Lower leg skin (tissue), 4 donors: ENCODE results near the gene UACA. TPM values are rescaled to one million over a fixed set of nuclear protein-coding genes. Genes with fewer than 3 reads are reported as not detected.

Experiments used
- DNase-seq, 2 donors: peaks; one replicate each; pipeline ENCODE4 v3.0.0-alpha.2; 2019; ENCODE audit warnings: low spot score in 2 of 2
- H3K4me3 ChIP-seq: fragments of 200-600 bp; sonication (generic); 2 replicates; pipeline ENCODE4 v1.5.1; 2017; ENCODE audit warnings: mild to moderate bottlenecking, low read depth; ENCODE audit not compliant: poor library complexity, severe bottlenecking
- CTCF ChIP-seq, 3 donors: fragments of 450-650 bp; IDR thresholded peaks; one replicate each; pipeline ENCODE4 v1.5.1; 2016; ENCODE audit warnings: antibody characterized with exemption in 3 of 3, mild to moderate bottlenecking in 3 of 3, moderate library complexity in 2 of 3
- POLR2A ChIP-seq, 2 donors: fragments of 450-650 bp; IDR thresholded peaks; one replicate each; pipeline ENCODE4 v1.6.1; 2016 to 2017; ENCODE audit warnings: antibody characterized with exemption in 2 of 2, mild to moderate bottlenecking in 1 of 2, moderate library complexity in 1 of 2
- WGBS, 2 donors: methylation state at CpG; one replicate each; pipeline ENCODE4 v1.1.5; 2018; 5-methylcytosine and 5-hydroxymethylcytosine counted together
- intact Hi-C: fragments of 100-400 bp; cut with DNase I; formaldehyde crosslinking; loops from one replicate; pipeline ENCODE4 v1.15.0; 2023; ENCODE audit warnings: low total_unique reads
- total RNA-seq, 4 donors: library from RNA; depleted of rRNA; stranded (reverse); fragments of >200 nt; gene quantifications; one replicate each; pipeline ENCODE4 v1.1.0, GENCODE V29; 2016

The UACA gene
- total RNA-seq, 4 donors from 2014 or later: 37.8 to 47.3 (median 42.1) TPM

GRCh38 chr15:70699890-70700289, 63.5 kb downstream of the UACA start:
- H3K4me3 ChIP-seq: no peak overlapping the region
- no peak for DNase-seq

GRCh38 chr15:70698836-70699390, 64.4 kb downstream of the UACA start:
- intact Hi-C loops: no loop called here
- no peak for TF ChIP-seq POLR2A (IDR thresholded peaks at IDR 0.05)
- TF ChIP-seq CTCF (IDR thresholded peaks at IDR 0.05): no peak
- 79 to 86% methylated on average over 3 of the region's 3 CpGs for WGBS, 2 donors

More at GRCh38 chr15:70699890-70700289, 63.5 kb downstream of the UACA start:
- TF ChIP-seq CTCF (IDR thresholded peaks at IDR 0.05): no peak
- no peak for TF ChIP-seq POLR2A (IDR thresholded peaks at IDR 0.05)
- intact Hi-C loops: no loop called here

GRCh38 chr15:70698426-70698825, 64.9 kb downstream of the UACA start:
- DNase-seq: no peak
- TF ChIP-seq POLR2A (IDR thresholded peaks at IDR 0.05): no peak
- TF ChIP-seq CTCF (IDR thresholded peaks at IDR 0.05): no peak
- H3K4me3 ChIP-seq: no peak overlapping the region
- intact Hi-C loops: no loop called here

More at GRCh38 chr15:70698836-70699390, 64.4 kb downstream of the UACA start:
- no peak overlapping the region for H3K4me3 ChIP-seq
- DNase-seq: no peak

- intact Hi-C loops: no loop called here
- DNase-seq: no peak
- no peak overlapping the region for H3K4me3 ChIP-seq
- 55 to 71% methylated on average over 2 of the region's 2 CpGs for WGBS, 2 donors
- TF ChIP-seq CTCF (IDR thresholded peaks at IDR 0.05) (peak in 1 of 3 donors; percentile 53), POLR2A (IDR thresholded peaks at IDR 0.05) (no peak)
These were observed 72.7 kb downstream of the UACA start for GRCh38 chr15:70690491-70691276.

- TF ChIP-seq CTCF (IDR thresholded peaks at IDR 0.05) (no peak), POLR2A (IDR thresholded peaks at IDR 0.05) (no peak)
- WGBS, 2 donors: 89 to 96% methylated on average over 2 of the region's 2 CpGs
- H3K4me3 ChIP-seq: no peak overlapping the region
- no peak for DNase-seq
- intact Hi-C loops: no loop called here
These were observed 73.3 kb downstream of the UACA start for GRCh38 chr15:70690021-70690420.
